Endothelial cell of hepatic sinusoid (primary cell): Measurements from ENCODE around the gene RERE.

Source experiments
- in situ Hi-C: cut with HindIII; loops from 2 replicates; pipeline ENCODE4 v1.10.0; 2017; ENCODE audit warnings: low sequenced_read_pairs

RERE gene

DNA sequence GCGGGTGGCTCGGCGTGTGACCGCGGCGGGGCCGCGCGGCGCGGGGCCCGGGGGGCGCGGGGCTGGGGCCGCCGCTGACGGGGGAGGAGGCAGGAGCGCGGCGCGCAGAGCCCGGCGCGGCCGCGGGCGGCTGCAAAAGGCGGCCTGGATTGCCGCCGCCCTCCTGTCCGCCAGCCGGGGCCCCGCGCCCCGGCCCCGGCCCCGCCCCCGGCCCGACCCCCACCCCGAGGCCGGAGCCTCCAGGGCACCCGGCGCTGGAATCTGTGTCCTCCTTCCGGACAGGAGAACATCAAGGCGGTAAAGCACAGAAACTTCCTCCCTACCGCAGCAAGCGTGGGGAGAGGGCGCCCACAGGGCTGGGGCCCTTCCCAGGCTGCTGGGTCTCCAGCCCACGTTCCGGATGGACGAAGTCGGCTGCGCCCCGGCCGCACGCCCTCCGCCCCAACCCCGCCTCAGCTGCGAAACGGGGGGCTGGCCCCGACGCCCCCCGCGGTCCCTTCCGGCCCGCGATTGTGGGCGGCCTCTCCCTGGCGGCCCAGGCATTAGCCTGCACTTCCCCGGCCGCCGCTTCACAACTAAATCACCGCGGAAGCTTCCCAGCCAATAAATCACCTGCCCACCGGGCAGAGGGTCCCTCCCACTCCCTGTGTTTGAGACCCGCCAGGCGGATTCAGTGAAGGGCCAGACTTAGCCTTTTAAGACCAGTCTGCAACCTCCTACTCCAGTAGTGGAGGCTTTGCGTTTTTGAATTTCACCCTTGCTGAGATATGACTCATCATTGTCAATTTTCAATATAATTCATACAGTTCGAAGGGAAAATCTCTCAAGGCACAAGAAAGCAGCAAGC, 393.5 kb downstream of the RERE start:
- in situ Hi-C loops = no loop called here

DNA sequence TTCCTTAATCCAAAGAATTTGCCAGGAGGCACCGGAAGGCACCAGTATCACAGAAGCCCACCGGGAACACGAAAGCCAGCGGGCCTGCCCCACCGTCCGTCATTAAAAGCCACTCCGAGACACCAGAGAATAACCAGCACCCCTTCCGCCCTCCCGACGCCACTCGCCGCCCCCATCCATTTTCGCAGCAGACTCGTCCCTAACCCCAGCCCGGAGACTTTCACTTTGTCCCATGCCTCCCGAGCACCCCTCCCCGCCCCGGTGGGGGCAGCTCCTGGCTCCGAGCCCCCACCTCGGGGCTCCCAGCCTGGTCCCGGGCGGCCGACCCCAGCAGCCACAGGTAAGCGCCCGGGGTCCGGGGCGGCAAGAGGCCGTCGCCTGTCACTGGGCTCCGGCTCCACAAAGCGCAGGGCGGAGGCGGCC, 394.2 kb downstream of the RERE start:
- in situ Hi-C loops = no loop called here

DNA sequence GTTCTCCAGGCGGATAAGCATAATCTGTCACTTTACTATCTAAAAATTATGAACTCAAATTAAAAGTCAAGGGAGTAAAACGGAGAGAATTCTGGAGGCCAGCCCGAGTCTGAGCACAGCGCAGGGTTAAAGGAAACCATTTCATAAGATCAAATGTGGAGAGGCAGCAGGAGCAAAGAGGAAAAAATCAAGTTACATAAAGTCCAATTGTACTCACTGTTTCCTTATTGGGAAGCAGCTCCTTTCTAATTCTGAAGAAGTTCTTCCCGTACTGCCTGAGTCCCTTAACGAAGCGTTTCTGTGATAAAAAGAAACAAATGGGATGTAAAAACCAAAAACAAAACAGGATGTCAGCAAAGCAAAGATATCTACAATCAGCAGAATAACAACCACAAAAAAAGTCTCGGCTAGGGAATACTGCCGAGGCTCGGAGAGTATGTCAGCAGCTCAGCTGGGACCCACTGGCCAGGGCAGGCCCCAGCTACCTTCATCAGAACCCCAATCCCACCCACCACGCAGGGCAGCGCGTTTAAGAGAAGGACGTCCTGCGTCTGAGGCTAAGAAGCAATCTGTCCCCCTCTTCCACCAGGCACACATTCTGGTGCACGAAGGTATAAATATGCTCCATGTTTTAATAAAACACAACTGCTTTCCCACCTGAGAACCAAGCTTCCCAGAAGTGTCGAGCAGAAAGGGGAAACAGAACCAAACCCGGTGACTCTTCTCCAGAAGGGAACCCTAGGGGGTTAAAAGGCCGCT, 394.8 kb downstream of the RERE start:
- in situ Hi-C loops = no loop called here

DNA sequence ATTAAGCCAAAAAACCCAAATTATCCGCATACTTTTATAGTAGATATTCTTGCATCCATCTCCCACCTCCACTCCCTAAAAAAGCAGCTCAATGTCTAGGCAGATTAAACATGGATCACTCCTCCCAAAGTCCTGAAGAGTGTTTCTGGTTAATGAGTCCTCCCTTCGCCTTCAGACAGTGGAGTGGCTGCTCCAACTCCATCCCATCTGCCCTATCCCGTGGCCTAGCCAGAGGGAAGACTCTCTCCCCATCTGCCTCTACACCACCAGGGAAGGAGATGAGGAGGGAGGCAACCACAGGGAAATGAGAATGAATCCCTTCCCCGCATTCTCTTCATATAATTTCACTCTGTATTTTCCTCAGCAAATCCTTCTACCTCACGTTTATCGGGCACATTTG, 395.7 kb downstream of the RERE start:
- in situ Hi-C loops = no loop called here

DNA sequence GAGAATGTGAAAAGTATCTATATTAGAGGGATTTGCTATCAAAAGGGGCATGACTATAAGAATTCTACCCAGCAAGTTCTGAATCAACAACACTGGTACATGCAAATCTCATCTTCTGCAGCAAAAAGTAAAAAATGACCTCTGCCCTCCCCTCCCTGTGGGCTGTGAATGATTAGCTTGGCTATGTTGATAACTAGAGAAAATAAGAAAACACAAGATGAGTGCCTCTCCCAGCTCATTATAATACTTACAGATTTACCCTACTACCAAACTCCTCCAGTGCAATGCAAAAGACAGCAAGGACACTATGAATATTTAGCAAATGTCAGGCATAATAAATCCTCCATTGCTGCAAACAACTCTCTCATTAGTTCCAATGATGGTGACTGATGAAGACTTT, 397.1 kb downstream of the RERE start:
- in situ Hi-C loops = no loop called here

DNA sequence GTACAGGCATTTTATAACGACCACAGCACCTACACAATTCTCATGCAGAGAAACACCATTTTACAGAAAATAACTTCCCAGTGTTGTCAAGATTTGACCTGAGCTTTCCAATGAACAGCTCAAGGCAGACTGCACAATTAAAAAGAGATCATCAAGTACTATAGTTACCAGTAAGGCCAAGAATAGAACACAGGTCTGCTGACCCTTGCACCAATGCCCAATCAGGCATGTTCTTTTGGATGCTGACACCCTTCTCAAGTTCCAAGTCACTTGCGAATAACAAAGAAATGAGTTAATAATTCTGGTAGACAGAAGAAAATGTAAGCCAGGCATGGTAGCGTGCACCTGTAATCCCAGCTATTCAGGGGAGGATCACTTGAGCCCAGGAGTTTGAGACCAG, 397.6 kb downstream of the RERE start:
- in situ Hi-C loops = no loop called here

DNA sequence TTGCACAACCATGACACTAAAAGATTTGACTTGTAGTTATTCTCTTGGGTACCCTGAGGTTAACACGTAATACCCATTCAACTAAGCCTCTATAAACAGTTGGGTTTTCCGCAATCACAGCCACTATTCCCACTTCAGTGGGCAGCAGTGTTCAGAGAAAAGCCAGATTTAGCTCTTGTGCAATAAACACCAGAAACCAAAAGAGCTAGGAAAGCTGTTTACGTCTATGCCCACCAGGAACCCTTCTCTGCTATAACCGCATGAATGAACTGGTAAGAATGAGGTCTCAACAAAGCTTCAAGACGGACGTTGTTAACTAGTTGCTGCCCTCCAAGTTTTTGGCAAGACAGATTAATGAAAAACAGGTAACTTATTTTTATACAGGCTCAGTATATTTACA, 398.3 kb downstream of the RERE start:
- in situ Hi-C loops = no loop called here

DNA sequence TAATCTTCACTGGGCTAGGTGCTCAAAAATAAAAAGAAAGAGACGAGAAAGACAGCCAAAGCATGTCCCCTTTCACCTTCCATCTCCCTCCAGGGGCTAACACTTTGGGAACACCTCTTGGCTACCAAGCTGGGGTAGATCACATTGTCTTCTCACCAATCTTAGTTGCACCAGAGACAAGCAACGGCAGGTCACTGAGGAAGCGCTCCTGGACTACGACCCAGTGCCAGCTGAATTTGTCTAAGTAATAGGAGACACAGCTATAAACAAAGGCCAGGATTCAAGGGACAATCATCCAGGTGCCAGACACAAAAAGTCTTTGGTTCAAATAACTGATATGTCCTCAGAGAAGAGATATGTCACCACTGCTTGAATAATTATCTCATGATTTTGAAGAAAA, 399.1 kb downstream of the RERE start:
- in situ Hi-C loops = no loop called here

DNA sequence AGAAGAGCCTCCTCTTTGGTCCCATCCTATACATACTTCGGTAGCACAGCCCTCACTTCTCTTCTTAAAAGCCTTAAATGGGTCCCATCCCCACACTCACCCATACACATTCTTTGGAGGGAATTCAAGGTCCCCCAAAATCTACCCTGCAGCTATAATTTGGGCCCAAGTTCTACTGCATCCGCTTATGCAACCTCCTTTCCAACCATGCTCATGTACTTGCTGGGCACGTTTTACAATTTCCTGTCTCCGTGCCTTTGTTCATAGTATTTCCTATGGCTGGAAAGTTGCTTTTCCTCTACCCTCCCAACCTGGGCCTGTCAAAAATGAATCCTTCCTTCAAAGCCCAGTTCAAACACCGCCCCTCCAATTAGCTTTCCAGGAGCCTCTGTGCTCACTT, 399.8 kb downstream of the RERE start:
- in situ Hi-C loops = no loop called here

DNA sequence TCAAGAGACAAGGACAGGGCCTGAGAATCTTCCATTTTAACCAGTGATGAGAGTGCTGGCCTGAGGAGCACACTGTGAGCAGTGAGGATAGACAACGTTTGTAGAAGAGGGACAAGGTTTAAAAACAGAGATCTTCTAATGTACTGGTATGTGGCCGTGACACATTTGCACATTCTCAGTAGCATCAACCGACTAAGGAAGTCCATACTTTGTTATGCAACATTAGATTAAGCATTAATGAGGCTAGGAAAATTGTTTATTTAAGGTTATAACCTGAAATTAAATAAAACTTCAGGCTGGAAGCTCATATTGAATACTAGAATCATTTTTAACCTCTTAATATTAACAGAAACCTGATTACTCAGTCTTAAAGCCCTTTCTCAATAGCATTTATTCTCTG, 400.6 kb downstream of the RERE start:
- in situ Hi-C loops = no loop called here

DNA sequence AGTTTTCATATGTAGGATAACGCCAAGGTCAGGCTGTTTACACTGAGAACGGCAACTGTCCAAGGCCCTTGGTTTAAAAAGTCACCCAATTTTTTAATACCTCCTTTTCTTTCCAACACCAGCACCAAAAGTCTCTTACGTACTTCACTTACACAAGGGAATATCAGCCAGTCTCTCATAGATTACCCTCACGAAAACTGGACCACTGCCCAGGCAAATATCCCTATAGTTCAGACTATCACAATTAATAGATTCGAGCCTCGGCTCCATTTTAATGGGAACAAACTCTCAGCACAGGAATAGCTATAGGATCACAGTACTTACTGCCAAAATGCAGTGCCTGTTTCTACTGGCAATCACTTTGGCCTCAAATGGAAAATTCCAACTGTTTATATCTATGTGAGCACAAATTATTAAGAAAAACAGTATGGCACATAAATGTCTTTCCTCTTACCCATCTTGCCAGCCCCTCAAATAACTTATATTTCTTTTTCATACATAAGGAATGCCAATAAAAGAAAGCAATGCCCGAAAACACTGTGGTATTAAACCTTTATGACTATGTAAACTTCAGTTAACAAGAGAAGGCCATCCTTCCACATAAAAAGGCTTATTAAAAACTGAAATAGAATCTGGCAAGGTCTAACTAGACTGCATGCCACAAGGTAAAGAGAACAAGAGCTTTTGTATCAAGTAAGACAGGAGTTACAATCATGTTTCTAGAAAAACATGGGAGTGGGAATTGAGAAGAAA, 401.7 kb downstream of the RERE start:
- in situ Hi-C loops = no loop called here

DNA sequence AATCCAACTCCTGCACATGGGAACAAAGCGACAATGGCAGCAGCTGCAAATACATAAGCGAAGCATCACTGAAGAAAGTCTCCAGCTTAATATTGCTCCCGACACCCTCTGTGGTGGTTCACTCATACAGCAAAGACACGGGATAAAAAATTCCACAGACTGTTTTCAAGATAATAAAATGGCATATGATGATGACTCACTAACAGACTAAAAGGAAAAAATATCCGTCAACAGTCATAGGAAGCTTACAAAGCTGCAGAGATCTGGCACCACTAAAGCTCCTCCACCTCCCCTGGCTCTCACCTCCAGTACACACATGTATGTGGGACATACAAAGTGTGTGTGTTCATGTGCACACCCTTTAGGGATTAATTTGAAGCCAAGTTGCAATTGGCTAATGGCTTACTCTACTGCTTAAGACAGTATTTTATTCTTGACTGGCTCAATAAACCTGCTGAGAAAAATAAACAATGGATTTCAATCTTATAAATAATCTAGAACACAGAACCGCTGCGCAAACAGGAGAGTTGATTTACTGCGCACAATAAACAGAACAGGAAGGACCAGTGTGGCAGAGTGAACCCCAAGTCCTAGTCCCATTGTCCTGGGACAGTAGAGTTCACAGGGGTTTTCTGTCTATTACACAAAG, 405.1 kb downstream of the RERE start:
- in situ Hi-C loops = no loop called here

DNA sequence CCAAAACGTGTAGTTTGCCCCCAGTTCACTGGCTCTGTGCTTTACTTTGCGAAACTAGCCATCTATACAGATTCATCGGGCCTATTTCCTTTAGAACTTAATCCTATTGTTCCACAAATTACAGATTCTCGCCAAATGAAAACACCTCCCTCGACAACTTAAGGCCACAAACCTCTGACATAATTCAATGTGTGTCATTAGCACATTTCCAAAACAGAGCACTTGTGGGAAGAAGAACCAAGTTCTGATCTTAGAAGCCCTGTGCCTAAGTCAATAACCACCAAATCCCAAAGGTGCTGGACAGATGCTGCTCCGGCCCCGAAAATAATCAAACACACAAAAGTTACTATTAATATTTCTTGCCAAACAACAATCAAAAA, 405.6 kb downstream of the RERE start:
- in situ Hi-C loops = no loop called here

DNA sequence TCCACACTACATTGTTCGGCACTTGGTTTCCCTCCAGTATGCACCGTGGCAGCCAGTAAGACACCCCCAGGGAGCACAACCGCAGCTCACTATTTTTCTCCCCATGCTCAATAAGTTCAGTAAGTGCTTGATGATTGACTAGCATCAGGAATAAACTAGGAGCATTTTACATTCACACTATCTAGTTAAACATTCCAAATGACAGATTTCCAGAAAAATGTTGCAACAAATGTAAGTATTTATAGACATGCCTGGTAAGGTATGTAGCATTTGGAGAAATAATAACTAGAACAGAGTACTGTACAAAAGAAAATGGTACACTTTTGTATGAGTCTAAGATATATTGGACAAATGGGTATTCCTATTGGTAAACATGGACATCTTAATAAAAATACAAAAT, 406.6 kb downstream of the RERE start:
- in situ Hi-C loops = no loop called here

DNA sequence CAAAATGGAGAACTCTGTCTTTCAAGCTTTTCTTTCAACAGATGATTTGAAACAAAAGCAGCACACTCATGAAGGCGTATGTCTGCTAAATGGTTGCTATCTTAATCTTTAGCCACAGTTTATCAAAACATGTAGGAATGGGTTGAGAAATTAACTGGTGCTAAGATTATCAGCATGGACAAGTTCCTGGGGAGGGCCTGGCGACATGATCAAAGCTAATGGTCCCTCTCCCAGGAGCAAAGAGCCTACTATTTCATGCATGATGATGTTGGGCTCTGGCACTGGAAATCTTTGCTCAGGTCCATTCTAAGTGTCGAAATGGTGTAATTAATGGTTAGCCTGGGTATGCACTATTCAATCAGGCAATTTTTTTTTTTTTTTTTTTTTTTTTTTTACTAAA, 407.8 kb downstream of the RERE start:
- in situ Hi-C loops = loop anchor here (5.0 kb wide), 1 partner anchor 47 kb away; no protein-coding TSS in a partner anchor

DNA sequence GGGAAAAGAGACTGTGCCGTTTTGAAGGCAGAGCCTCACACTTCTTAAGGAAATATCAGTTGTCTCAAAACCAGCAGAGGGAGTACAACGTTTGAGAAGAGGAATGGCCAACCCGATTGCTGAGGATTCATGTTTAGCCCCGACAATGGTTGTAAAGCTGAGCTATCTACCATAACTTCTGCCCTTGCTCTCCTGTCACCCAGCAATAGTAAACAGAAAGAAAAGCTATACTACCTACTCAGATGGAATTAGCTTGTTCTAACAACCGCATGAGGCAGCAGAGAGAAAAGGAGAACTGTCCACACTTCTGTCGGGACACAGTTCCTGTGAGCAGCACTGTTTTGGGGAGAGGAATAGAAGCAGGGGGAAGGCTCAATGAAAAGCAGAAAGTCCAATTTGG, 408.3 kb downstream of the RERE start:
- in situ Hi-C loops = loop anchor here (5.0 kb wide), 1 partner anchor 47 kb away; no protein-coding TSS in a partner anchor

DNA sequence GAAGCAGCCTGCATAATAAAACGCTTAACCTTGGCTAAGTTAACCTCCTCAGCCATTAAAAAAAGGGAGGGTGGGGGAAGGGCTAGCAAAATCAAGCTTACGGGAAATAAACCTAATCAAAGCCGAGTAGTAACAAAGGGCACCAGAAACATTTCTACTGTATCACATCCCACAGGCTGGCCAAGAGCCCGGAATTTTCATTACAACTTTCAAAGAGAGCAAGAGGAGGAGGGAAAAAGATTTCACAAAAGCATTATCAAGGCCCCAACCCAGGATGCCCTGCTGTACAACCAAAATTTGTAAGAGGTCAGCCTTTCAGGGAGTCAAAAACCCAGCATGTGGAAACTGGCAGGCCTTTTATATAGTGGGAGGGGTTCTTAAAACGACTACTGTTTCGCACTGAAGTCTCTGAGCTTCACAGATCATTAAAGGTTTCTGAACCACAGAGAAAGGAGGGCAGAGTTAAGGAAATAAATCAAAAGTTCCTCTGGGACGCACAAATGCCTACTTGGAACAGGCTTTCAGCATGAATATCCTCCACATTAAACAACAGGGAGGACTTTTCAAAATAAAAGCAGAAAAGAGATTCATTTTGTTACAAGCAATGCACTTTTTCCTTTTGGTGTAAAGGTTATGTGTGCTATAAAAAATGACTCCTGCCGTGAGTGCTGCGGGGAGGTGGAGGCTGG, 409.1 kb downstream of the RERE start:
- in situ Hi-C loops = loop anchor here (5.0 kb wide), 1 partner anchor 46 kb away; no protein-coding TSS in a partner anchor

DNA sequence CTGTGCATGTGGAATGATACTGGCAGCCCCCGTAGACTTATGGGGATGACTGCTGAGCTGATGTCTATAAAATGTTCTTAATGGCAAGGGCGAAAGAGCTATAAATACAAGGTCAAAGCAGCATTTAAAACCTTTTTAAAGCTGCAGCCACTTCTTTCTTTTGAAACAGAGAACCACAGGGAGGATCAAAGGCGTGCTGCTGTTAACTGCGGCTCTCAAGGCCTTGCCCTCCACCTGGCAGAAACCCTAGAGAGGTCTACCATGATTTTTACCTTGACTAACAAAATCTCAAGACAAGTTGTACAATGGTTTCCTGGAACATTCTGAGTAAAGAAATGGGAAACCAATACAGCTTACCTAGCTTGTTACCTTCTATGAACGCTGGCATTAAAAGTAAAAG, 409.8 kb downstream of the RERE start:
- in situ Hi-C loops = loop anchor here (5.0 kb wide), 1 partner anchor 45 kb away; no protein-coding TSS in a partner anchor

DNA sequence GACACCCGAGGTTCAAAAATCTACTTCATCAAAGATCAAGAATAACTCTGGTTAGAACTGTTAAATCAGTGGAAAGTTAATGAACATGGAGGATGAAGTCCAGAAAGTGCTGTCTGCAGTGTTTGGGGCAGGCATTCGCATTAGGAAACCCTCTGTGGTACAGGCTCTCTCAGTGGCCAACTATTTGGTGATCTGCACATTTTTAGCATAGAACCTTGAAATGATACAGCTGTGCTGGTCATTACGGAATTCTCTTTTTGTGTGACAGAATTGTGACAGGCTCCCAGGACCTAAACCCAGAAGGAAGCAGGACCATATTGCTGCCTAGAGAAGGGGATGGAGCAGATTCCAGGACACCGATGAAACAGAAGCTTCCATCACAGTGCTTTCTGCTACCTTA, 410.5 kb downstream of the RERE start:
- in situ Hi-C loops = loop anchor here (5.0 kb wide), 1 partner anchor 45 kb away; no protein-coding TSS in a partner anchor

DNA sequence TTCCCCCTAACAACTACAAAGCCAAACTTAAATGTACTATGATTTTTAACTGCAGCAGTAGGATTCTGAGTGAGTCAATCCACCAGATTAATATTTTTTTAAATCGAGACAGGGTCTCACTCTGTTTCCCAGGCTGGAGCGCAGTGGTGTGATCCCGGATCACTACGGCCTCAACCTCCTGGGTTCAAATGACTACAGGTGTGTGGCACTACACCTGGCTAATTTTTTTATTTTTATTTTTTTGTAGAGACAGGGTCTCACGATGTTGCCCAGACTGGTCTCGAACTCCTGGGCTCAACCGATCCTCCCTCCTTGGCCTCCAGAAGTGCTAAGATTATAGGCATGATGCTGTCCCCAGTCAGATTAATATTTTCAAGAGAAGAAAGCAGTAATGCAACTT, 411.4 kb downstream of the RERE start:
- in situ Hi-C loops = loop anchor here (5.0 kb wide), 1 partner anchor 44 kb away; no protein-coding TSS in a partner anchor
